ENCODE measurements around the gene BCLAF1.

DNA sequence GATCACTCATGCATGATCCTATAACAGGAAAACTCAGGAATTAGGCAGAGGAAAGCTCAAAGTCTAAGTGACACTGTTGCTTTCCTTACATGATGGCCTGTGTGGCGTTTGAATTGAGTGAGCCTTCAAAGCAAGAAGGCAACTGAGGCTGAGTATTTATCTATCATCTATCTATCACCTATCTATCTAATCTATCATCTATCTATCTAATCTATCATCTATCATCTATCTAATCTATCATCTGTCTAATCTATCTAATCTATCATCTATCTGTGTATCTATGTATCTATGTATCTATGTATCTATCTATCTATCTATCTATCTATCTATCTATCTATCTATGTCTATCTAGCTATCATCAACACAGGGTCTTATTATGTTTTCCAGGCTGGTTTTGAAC is 41.8 kb upstream of the BCLAF1 start:
- TF ChIP-seq, protein P1, sequence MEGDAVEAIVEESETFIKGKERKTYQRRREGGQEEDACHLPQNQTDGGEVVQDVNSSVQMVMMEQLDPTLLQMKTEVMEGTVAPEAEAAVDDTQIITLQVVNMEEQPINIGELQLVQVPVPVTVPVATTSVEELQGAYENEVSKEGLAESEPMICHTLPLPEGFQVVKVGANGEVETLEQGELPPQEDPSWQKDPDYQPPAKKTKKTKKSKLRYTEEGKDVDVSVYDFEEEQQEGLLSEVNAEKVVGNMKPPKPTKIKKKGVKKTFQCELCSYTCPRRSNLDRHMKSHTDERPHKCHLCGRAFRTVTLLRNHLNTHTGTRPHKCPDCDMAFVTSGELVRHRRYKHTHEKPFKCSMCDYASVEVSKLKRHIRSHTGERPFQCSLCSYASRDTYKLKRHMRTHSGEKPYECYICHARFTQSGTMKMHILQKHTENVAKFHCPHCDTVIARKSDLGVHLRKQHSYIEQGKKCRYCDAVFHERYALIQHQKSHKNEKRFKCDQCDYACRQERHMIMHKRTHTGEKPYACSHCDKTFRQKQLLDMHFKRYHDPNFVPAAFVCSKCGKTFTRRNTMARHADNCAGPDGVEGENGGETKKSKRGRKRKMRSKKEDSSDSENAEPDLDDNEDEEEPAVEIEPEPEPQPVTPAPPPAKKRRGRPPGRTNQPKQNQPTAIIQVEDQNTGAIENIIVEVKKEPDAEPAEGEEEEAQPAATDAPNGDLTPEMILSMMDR (IDR thresholded peaks at IDR 0.05; ENCODE audit: low read length): no peak
- TF ChIP-seq EZH2 (IDR thresholded peaks at IDR 0.05; ENCODE audit: borderline replicate concordance, low read length): no peak
